Endothelial cell of hepatic sinusoid (primary cell): ENCODE data around the gene SUSD2.
"Not testable (repeated sequence)": the region's sequence is repeated elsewhere in the genome, so short reads cannot be mapped to it uniquely, and the experiment has no call there.

ENCODE experiments used
- in situ Hi-C: cut with HindIII; loops from 2 replicates; pipeline ENCODE4 v1.10.0; 2017; ENCODE audit warnings: low sequenced_read_pairs

SUSD2 gene

GRCh38 chr22:24238101-24238694 lies 56.9 kb downstream of the SUSD2 start:
- in situ Hi-C loops, result not testable (repeated sequence)
